SK-N-SH treated with all-trans-retinoic acid at 6 μM for 48 hours (cell line): Measurements from ENCODE around the gene CCR7.

Experiments used
- ATAC-seq: fragments of 200-7000 bp; cut with Tn5 transposase; 3 replicates; pipeline ENCODE4 v1.9.1; 2020; ENCODE audit warnings: mild to moderate bottlenecking, moderate library complexity
- BACH2 ChIP-seq: fragments of 250-450 bp; sonication (Bioruptor Pico); IDR thresholded peaks from 2 replicates; pipeline ENCODE4 v1.9.0; 2021; ENCODE audit warnings: mild to moderate bottlenecking, borderline replicate concordance
- CSDC2 ChIP-seq: fragments of 250-450 bp; sonication (Bioruptor Pico); IDR thresholded peaks from 2 replicates; pipeline ENCODE4 v1.5.0; 2020; ENCODE audit warnings: mild to moderate bottlenecking, moderate library complexity
- ESRRG ChIP-seq: fragments of 250-450 bp; sonication (Bioruptor Pico); IDR thresholded peaks from 2 replicates; pipeline ENCODE4 v1.6.1; 2021; ENCODE audit warnings: mild to moderate bottlenecking
- GLIS3 ChIP-seq: fragments of 250-450 bp; sonication (Bioruptor Pico); IDR thresholded peaks from 2 replicates; pipeline ENCODE4 v1.5.0; 2020; ENCODE audit warnings: mild to moderate bottlenecking, moderate library complexity
- ISL1 ChIP-seq: fragments of 250-450 bp; sonication (Bioruptor Pico); IDR thresholded peaks from 2 replicates; pipeline ENCODE4 v2.1.2; 2022; ENCODE audit warnings: mild to moderate bottlenecking, moderate library complexity
- PPARA ChIP-seq: fragments of 250-450 bp; sonication (Bioruptor Pico); IDR thresholded peaks from 2 replicates; pipeline ENCODE4 v1.5.0; 2020; ENCODE audit warnings: mild to moderate bottlenecking, borderline replicate concordance
- RARB ChIP-seq: fragments of 250-450 bp; sonication (Bioruptor Pico); IDR thresholded peaks from 2 replicates; pipeline ENCODE4 v1.8.0; 2021; ENCODE audit warnings: mild to moderate bottlenecking, moderate library complexity
- TCF4 ChIP-seq: fragments of 250-450 bp; sonication (Bioruptor Pico); IDR thresholded peaks from 2 replicates; pipeline ENCODE4 v1.8.0; 2021; ENCODE audit warnings: mild to moderate bottlenecking, moderate library complexity, borderline replicate concordance
- TOX ChIP-seq: fragments of 250-450 bp; sonication (Bioruptor Pico); IDR thresholded peaks from 2 replicates; pipeline ENCODE4 v1.8.0; 2021; ENCODE audit warnings: mild to moderate bottlenecking, moderate library complexity, borderline replicate concordance
- ZC3H10 ChIP-seq: fragments of 250-450 bp; sonication (Bioruptor Pico); IDR thresholded peaks from 2 replicates; pipeline ENCODE4 v1.5.1; 2021; ENCODE audit warnings: mild to moderate bottlenecking, moderate library complexity
- ZFP3 ChIP-seq: fragments of 250-450 bp; sonication (Bioruptor Pico); IDR thresholded peaks from 2 replicates; pipeline ENCODE4 v1.5.0; 2020; ENCODE audit warnings: mild to moderate bottlenecking, moderate library complexity
- ZNF565 ChIP-seq: fragments of 450-650 bp; formaldehyde crosslinking; conservative IDR thresholded peaks from 2 replicates; pipeline ENCODE4 v1.5.0; 2020; ENCODE audit warnings: low read depth, mild to moderate bottlenecking, moderate library complexity
- ZNF70 ChIP-seq: fragments of 450-650 bp; formaldehyde crosslinking; IDR thresholded peaks from 2 replicates; pipeline ENCODE4 v1.5.0; 2020; ENCODE audit warnings: mild to moderate bottlenecking, moderate library complexity
- TF ChIP-seq, protein P1 (sequence below): fragments of 250-450 bp; sonication (Bioruptor Pico); IDR thresholded peaks from 2 replicates; pipeline ENCODE4 v1.8.0; 2020; ENCODE audit warnings: mild to moderate bottlenecking, moderate library complexity, borderline replicate concordance
- TF ChIP-seq, protein P2 (sequence below): fragments of 250-450 bp; sonication (Bioruptor Pico); IDR thresholded peaks from 2 replicates; pipeline ENCODE4 v1.8.0; 2021; ENCODE audit warnings: low read depth, mild to moderate bottlenecking, moderate library complexity, borderline replicate concordance
- TF ChIP-seq, protein P3 (sequence below): fragments of 250-450 bp; sonication (Bioruptor Pico); IDR thresholded peaks from 2 replicates; pipeline ENCODE4 v1.5.0; 2020; ENCODE audit warnings: mild to moderate bottlenecking, moderate library complexity
- TF ChIP-seq, protein P4 (sequence below): fragments of 250-450 bp; sonication (Bioruptor Pico); IDR thresholded peaks from 2 replicates; pipeline ENCODE4 v1.5.1; 2021; ENCODE audit warnings: mild to moderate bottlenecking, moderate library complexity
- TF ChIP-seq, protein P5 (sequence below): fragments of 250-450 bp; sonication (Bioruptor Pico); IDR thresholded peaks from 2 replicates; pipeline ENCODE4 v1.5.1; 2020; ENCODE audit warnings: low read depth, mild to moderate bottlenecking, moderate library complexity

The CCR7 gene

DNA sequence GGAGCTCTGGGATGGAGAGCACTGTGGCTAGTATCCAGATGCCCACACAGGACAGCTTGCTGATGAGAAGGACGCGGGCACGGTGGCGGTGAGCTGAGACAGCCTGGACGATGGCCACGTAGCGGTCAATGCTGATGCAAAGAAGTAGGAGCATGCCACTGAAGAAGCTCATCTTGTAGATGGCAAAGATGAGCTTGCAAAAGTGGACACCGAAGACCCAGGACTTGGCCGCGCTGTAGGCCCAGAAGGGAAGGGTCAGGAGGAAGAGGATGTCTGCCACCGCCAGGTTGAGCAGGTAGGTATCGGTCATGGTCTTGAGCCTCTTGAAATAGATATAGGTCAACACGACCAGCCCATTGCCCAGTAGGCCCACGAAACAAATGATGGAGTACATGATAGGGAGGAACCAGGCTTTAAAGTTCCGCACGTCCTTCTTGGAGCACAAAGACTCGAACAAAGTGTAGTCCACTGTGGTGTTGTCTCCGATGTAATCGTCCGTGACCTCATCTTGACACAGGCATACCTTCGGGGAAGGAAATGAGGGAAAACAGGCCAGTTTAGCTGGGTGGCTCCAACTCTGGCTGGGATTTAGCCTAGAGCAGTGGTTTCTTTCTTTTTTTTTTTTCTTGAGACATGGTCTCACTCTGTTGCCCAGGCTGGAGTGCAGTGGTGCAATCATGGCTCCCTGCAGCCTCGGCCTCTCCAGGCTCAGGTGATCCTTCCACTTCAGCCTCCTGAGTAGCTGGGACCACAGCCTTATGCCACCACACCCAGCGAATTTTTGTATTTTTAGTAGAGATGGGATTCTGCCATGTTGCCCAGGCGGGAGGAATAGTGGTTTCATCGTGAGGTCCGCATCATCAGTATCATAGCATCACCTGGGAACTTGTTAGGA lies 9.7 kb downstream of the CCR7 start:
- TF ChIP-seq ZC3H10 (CRISPR knock-in tag) (no peak), PPARA (no peak), ZNF70 (no peak), BACH2 (CRISPR knock-in tag) (no peak), GLIS3 (CRISPR knock-in tag) (no peak)
- no peak for ATAC-seq

DNA sequence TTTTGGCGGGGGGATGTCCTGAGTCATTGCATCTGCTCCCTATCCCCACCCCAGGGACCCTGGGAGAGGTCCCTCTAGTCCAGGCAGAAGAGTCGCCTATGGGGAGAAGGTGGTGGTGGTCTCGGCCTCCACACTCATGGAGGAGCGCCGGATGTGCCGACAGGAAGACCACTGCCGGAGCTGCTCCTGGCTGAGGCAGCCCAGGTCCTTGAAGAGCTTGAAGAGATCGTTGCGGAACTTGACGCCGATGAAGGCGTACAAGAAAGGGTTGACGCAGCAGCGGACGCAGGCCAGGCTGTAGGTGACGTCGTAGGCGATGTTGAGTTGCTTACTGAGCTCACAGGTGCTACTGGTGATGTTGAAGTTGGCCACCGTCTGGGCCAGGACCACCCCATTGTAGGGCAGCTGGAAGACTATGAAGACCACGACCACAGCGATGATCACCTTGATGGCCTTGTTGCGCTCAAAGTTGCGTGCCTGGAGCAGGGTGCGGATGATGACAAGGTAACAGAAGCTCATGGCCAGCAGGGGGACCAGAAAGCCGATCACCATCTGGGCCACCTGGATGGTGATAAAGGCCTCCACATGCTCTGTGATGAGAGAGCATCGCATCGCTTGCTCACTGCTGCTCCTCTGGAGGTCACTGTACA lies 10.5 kb downstream of the CCR7 start:
- no peak for ATAC-seq
- no peak for TF ChIP-seq ZNF565 (CRISPR knock-in tag)
- TF ChIP-seq, protein P1, sequence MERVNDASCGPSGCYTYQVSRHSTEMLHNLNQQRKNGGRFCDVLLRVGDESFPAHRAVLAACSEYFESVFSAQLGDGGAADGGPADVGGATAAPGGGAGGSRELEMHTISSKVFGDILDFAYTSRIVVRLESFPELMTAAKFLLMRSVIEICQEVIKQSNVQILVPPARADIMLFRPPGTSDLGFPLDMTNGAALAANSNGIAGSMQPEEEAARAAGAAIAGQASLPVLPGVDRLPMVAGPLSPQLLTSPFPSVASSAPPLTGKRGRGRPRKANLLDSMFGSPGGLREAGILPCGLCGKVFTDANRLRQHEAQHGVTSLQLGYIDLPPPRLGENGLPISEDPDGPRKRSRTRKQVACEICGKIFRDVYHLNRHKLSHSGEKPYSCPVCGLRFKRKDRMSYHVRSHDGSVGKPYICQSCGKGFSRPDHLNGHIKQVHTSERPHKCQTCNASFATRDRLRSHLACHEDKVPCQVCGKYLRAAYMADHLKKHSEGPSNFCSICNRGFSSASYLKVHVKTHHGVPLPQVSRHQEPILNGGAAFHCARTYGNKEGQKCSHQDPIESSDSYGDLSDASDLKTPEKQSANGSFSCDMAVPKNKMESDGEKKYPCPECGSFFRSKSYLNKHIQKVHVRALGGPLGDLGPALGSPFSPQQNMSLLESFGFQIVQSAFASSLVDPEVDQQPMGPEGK = no peak
- no peak for TF ChIP-seq CSDC2 (CRISPR knock-in tag)
- no peak for TF ChIP-seq ISL1 (CRISPR knock-in tag)
- no peak for TF ChIP-seq GLIS3 (CRISPR knock-in tag)
- no peak for TF ChIP-seq ZFP3 (CRISPR knock-in tag)
- TF ChIP-seq RARB = no peak
- no peak for TF ChIP-seq PPARA
- TF ChIP-seq, protein P2, sequence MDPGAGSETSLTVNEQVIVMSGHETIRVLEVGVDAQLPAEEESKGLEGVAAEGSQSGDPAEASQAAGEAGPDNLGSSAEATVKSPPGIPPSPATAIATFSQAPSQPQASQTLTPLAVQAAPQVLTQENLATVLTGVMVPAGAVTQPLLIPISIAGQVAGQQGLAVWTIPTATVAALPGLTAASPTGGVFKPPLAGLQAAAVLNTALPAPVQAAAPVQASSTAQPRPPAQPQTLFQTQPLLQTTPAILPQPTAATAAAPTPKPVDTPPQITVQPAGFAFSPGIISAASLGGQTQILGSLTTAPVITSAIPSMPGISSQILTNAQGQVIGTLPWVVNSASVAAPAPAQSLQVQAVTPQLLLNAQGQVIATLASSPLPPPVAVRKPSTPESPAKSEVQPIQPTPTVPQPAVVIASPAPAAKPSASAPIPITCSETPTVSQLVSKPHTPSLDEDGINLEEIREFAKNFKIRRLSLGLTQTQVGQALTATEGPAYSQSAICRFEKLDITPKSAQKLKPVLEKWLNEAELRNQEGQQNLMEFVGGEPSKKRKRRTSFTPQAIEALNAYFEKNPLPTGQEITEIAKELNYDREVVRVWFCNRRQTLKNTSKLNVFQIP (CRISPR knock-in tag) = no peak
- TF ChIP-seq, protein P3, sequence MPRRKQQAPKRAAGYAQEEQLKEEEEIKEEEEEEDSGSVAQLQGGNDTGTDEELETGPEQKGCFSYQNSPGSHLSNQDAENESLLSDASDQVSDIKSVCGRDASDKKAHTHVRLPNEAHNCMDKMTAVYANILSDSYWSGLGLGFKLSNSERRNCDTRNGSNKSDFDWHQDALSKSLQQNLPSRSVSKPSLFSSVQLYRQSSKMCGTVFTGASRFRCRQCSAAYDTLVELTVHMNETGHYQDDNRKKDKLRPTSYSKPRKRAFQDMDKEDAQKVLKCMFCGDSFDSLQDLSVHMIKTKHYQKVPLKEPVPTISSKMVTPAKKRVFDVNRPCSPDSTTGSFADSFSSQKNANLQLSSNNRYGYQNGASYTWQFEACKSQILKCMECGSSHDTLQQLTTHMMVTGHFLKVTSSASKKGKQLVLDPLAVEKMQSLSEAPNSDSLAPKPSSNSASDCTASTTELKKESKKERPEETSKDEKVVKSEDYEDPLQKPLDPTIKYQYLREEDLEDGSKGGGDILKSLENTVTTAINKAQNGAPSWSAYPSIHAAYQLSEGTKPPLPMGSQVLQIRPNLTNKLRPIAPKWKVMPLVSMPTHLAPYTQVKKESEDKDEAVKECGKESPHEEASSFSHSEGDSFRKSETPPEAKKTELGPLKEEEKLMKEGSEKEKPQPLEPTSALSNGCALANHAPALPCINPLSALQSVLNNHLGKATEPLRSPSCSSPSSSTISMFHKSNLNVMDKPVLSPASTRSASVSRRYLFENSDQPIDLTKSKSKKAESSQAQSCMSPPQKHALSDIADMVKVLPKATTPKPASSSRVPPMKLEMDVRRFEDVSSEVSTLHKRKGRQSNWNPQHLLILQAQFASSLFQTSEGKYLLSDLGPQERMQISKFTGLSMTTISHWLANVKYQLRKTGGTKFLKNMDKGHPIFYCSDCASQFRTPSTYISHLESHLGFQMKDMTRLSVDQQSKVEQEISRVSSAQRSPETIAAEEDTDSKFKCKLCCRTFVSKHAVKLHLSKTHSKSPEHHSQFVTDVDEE = no peak
- no peak for TF ChIP-seq ZC3H10 (CRISPR knock-in tag)
- no peak for TF ChIP-seq ESRRG (CRISPR knock-in tag)
- TF ChIP-seq, protein P4, sequence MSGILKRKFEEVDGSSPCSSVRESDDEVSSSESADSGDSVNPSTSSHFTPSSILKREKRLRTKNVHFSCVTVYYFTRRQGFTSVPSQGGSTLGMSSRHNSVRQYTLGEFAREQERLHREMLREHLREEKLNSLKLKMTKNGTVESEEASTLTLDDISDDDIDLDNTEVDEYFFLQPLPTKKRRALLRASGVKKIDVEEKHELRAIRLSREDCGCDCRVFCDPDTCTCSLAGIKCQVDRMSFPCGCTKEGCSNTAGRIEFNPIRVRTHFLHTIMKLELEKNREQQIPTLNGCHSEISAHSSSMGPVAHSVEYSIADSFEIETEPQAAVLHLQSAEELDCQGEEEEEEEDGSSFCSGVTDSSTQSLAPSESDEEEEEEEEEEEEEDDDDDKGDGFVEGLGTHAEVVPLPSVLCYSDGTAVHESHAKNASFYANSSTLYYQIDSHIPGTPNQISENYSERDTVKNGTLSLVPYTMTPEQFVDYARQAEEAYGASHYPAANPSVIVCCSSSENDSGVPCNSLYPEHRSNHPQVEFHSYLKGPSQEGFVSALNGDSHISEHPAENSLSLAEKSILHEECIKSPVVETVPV (CRISPR knock-in tag) = no peak

DNA sequence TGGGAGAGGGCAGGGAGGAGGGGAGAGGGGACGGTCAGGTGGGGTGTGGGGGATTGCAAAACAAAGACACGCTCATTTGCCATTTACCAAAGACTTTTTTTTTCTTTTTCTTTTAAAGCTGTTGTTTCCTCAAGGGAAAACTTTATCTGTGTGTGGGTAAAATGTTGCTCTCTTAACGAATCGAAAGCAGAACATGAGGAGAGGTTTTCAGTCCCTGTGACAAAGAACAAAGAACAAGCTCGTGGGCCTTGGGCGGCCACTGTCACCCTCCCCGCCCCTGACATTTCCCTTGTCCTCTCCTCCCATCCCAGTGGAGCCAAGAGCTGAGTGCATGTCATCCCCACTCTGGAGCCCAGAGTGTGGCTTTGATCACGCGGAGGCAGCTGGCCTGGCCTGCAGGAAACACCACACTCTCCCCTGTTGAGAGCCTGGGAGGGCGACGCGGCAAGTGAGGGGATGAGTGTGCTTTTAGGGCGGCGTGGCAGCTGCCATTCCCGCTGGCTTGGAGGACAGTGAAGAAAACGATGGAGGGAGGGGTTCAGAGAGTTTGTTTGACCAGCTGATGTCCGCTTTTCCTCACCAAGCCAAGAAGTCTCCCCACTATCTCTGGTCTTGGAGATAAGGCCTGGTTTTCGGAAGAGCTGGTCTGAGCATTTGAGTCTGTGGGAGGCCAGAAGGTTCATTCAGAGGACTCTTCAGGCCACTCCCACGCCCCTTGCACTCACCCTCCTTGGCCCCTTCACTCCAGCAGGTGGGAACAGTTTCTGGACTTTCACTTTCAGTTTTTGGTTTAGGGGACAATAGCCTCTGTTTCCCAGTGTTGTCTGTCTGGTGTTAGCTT lies 11.4 kb downstream of the CCR7 start:
- no peak for ATAC-seq
- TF ChIP-seq, protein P5, sequence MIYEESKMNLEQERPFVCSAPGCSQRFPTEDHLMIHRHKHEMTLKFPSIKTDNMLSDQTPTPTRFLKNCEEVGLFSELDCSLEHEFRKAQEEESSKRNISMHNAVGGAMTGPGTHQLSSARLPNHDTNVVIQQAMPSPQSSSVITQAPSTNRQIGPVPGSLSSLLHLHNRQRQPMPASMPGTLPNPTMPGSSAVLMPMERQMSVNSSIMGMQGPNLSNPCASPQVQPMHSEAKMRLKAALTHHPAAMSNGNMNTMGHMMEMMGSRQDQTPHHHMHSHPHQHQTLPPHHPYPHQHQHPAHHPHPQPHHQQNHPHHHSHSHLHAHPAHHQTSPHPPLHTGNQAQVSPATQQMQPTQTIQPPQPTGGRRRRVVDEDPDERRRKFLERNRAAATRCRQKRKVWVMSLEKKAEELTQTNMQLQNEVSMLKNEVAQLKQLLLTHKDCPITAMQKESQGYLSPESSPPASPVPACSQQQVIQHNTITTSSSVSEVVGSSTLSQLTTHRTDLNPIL = no peak
- TF ChIP-seq CSDC2 (CRISPR knock-in tag) (no peak), ZFP3 (CRISPR knock-in tag) (no peak), TOX (no peak), TCF4 (no peak), GLIS3 (CRISPR knock-in tag) (no peak)
